GM13977 (cell line): ENCODE results near the gene RIMBP2.

Experiments used
- DNase-seq: peaks from one replicate; pipeline ENCODE4 v3.0.0; 2012; ENCODE audit warnings: low spot score
- CTCF ChIP-seq: IDR thresholded peaks from 2 replicates; pipeline ENCODE4 v1.5.1; 2012; ENCODE audit warnings: mild to moderate bottlenecking, control low read depth; ENCODE audit not compliant: insufficient read depth; ENCODE audit errors: extremely low read depth, missing control alignments
- in situ Hi-C: fragments of 300-500 bp; cut with MboI; formaldehyde crosslinking; loops from one replicate; pipeline ENCODE4 v1.12.0; 2022; ENCODE audit warnings: low sequenced_read_pairs, low pct_unique_long_range_greater_than_20kb, mixed read lengths, inconsistent platforms; ENCODE audit not compliant: unreplicated experiment

Gene RIMBP2

DNA sequence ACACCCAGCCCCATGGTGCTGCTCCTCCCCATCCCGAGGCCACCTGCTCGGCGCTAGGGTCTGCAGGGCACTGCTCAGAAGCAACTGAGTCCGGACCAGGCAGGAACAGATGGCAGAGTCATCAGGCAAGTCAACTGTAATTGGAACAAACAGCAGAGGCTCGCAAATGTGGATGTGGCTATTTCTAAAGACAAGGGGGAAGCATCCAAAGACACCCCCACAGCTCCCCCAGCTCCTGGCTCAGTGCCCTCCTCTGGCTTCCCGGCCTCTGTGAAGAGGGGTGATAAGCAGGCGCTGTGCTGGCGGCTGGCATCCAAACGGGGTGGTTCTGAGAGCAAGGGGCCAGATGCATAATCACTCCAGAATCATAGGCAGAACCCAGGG is 252.8 kb downstream of the RIMBP2 start:
- TF ChIP-seq CTCF = no peak
- DNase-seq = no peak
- in situ Hi-C loops = no loop called here

DNA sequence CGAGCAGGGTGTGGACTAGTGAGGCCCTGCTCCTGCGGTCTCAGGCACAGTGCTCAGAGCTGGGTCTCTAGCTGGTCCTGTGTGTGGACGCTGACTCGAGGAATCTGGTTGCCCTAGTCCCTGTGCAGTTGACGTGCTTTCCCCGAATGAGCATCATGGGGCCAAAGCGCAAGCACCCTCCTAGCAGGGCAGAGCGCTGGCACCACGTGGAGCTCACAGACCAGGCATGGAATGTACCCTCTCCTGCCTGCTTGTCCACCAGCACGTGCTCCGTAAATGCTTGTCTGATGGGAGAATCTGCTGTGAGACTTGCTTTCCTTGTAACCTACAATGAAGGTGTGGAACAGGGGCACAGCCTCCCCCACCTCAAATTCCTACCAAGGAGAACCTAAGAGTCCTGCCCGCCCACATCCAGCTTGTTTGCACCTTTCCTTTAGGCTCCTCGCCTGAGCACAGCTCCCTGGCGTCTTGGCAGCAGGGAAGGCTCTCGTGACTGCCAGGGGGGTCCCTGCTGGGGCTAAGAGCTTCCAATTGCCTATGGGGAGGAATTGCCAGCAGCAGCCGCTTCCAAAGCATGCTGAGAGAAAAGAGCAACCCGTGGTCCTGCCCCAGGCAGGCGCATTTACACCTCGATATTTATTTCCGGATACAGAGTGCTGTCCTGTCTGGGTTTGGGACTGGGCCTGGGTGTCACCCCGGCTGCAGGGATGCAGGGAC is 253.4 kb downstream of the RIMBP2 start:
- in situ Hi-C loops = no loop called here
- DNase-seq = no peak
- no peak for TF ChIP-seq CTCF

DNA sequence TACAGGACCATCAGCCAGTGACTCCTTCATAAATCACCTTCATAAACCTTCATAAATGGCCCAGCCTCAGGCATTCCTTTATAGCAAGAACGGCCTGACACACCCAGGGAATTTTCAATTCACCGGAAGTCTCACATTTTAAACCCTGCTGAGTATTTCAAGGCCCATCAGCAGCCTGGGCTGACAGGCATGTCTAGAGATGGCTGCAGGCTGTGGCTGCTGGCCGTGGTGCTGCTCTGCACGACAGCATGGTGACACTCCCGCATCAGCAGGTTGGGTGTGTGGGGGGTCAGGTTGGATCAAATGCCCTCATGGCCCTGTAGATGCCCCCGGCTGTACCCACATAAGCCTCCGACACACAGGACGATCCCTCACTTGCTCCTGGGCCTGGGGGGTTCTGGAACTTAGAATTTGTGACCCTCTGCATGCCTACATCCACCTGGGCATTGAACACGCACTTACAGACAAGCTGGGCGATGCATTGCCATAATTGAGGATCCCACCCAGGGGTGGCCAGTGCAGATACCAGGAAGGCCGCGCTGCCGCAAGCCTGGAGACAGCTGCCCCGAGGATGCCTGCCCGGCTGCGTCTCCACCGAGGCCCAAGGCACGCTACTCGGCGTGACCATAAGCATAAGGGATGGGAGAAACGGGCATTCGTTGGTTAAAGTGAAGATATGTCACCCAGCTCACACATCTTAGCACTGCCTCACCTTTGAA is 254.1 kb downstream of the RIMBP2 start:
- TF ChIP-seq CTCF = no peak
- no peak for DNase-seq
- in situ Hi-C loops = no loop called here

- no peak for DNase-seq
- in situ Hi-C loops = no loop called here
- TF ChIP-seq CTCF = no peak
Measured at GRCh38 chr12:130461447-130461815, 254.7 kb downstream of the RIMBP2 start.

DNA sequence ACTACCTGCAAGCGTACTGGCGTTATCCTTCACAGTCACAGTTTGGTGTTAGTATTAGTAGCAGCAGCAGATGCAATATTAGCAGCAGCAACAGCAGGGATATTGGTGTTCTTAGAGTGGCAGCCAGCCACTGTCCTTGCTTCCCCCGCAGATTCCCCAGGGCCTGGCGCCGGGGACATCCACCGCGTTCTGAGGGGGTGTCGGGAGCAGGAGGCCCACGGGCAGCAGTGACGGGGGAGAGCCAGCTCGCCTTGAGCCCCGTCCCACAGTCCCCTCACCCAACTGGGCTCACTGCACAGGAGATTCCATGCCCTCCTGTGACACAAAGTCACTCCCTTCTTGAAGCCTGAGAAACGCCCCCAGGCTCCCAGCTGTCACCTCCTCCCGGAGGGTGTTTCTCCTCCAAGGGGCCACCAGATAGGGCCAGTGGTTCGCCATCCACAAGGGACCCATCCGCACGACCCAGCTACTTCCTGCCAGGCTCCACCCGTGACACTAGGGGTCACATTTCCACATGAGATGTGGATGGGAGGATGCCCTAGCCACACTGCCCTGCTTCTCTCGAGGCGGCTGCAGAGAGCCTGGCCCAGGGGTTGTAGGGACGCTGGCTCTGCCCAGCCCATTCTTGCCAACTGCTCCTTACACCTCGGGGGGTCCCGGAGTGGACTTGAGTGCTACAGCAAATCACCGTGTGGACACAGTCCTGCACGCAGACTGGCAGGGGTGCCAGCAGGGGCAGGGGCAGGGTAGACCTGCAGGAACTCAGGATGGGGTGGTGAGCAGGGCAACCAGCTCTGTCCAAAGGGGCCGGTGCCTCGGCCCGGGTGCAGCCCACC is 255.3 kb downstream of the RIMBP2 start:
- in situ Hi-C loops = no loop called here
- no peak for TF ChIP-seq CTCF
- no peak for DNase-seq

GRCh38 chr12:130459916-130460315 is 256.2 kb downstream of the RIMBP2 start:
- in situ Hi-C loops = no loop called here
- no peak for DNase-seq
- TF ChIP-seq CTCF = no peak
